CD4-positive, alpha-beta T cell (primary cell): ENCODE results near the gene SEBOX. TPM values are rescaled to one million over a fixed set of nuclear protein-coding genes. Genes with fewer than 3 reads are reported as not detected.

Experiments used
- ATAC-seq: fragments of 200-7000 bp; cut with Tn5 transposase; one replicate; pipeline ENCODE4 v1.10.0; 2022; ENCODE audit warnings: mild to moderate bottlenecking; ENCODE audit not compliant: poor library complexity
- CTCF ChIA-PET: fragments of 350-600 bp; sonication (Branson Sonifier 250); formaldehyde crosslinking; loops from one replicate; lab custom pipeline; 2021; ENCODE audit warnings: antibody characterized with exemption, inconsistent platforms; lab: Charles Lee
- POLR2A ChIA-PET: fragments of 350-600 bp; sonication (Branson Sonifier 250); formaldehyde crosslinking; loops from one replicate; lab custom pipeline; 2021; ENCODE audit warnings: antibody characterized with exemption, inconsistent platforms; lab: Charles Lee
- DNase-seq, 14 experiments: peaks; one replicate each; pipeline ENCODE4 v3.0.0-alpha.2; 2013 to 2020; ENCODE audit warnings: mixed read lengths in 2 of 14
- H3K27ac ChIP-seq, 2 donors: one replicate each; pipeline versions ENCODE4 v1.5.1 to v1.7.0; 2013; ENCODE audit warnings: low read length in 2 of 2, low read depth in 1 of 2, mild to moderate bottlenecking in 1 of 2
- H3K27me3 ChIP-seq, 2 experiments: 1 replicate in 1 of 2; 2 replicates in 1 of 2; pipeline versions ENCODE4 v1.6.1 to v1.7.0; 2013; ENCODE audit warnings: low read length in 2 of 2, control low read depth in 1 of 2, mild to moderate bottlenecking in 1 of 2, moderate library complexity in 1 of 2; ENCODE audit not compliant: insufficient read depth in 2 of 2, control insufficient read depth in 1 of 2
- H3K36me3 ChIP-seq: one replicate; pipeline ENCODE4 v1.6.1; 2013; ENCODE audit warnings: low read length, control low read depth; ENCODE audit not compliant: insufficient read depth
- H3K4me1 ChIP-seq: one replicate; pipeline ENCODE4 v1.6.1; 2013; ENCODE audit warnings: low read length, control low read depth; ENCODE audit not compliant: insufficient read depth
- H3K4me3 ChIP-seq: one replicate; pipeline ENCODE4 v1.5.1; 2013; ENCODE audit warnings: mild to moderate bottlenecking, low read length, moderate library complexity
- H3K9me3 ChIP-seq, 2 experiments: 1 replicate in 1 of 2; 2 replicates in 1 of 2; pipeline versions ENCODE4 v1.6.1 to v1.7.0; 2013; ENCODE audit warnings: low read length in 2 of 2, mild to moderate bottlenecking in 2 of 2, control low read depth in 1 of 2, moderate library complexity in 1 of 2; ENCODE audit not compliant: control insufficient read depth in 1 of 2, insufficient read depth in 1 of 2
- H3K27ac Mint-ChIP-seq: one replicate; pipeline ENCODE4 v1.8.0; 2020; ENCODE audit warnings: mixed read lengths
- H3K27me3 Mint-ChIP-seq: one replicate; pipeline ENCODE4 v1.8.0; 2021; ENCODE audit warnings: mixed read lengths
- H3K36me3 Mint-ChIP-seq: one replicate; pipeline ENCODE4 v1.8.0; 2021; ENCODE audit warnings: low read depth, mixed read lengths
- H3K4me1 Mint-ChIP-seq: one replicate; pipeline ENCODE4 v1.8.0; 2021; ENCODE audit warnings: low read depth, mixed read lengths
- H3K4me3 Mint-ChIP-seq: one replicate; pipeline ENCODE4 v1.8.0; 2020; ENCODE audit warnings: mild to moderate bottlenecking, mixed read lengths
- H3K9me3 Mint-ChIP-seq: one replicate; pipeline ENCODE4 v1.8.0; 2020; ENCODE audit warnings: mixed read lengths
- intact Hi-C, 2 experiments: fragments of 100-400 bp; cut with DNase I in 1 of 2; cut with micrococcal nuclease in 1 of 2; formaldehyde crosslinking; loops; one replicate each; pipeline versions ENCODE4 v1.15.1 to v1.9.0; 2023 to 2025; cut with DNase I, micrococcal nuclease
- total RNA-seq, 174 experiments: library from RNA in 2 of 174; stranded (reverse) in 2 of 174; gene quantifications; one replicate each; pipeline ENCODE4 v1.2.3 and lab custom pipeline; 2021 to 2026
- TF ChIP-seq, protein P1 (sequence below): fragments of 200-600 bp; IDR thresholded peaks from one replicate; pipeline ENCODE4 v1.8.0; 2022; ENCODE audit warnings: antibody characterized with exemption, mild to moderate bottlenecking

The SEBOX gene
- total RNA-seq, 2 experiments from 2014 or later: not detected

GRCh38 chr17:28405632-28406472 lies 40.9 kb upstream of the SEBOX start, which contains the start of gene SLC46A1:
SLC46A1 (minus strand) TSS chr17:28406212; CDS start chr17:28406114, 98 bp downstream.
- Histone ChIP-seq H3K4me1 (peaks cover 24% of the 10 kb centered on the region), H3K4me3 (peak within 1 kb of the TSS; percentile 59), H3K36me3 (no peaks in the 10 kb centered on the region), H3K27ac (no peak within 1 kb of the TSS), H3K27me3 (peaks cover 5 to 8% of the 10 kb centered on the region in 2 experiments), H3K9me3 (no peaks in the 10 kb centered on the region)
- Mint-ChIP-seq H3K4me1 (peaks cover 5% of the 10 kb centered on the region), H3K9me3 (no peaks in the 10 kb centered on the region), H3K27me3 (peaks cover 27% of the 10 kb centered on the region), H3K36me3 (no peaks in the 10 kb centered on the region), H3K27ac (peak within 1 kb of the TSS; percentile 35), H3K4me3 (peak within 1 kb of the TSS; percentile 82)
- TF ChIP-seq, protein P1, sequence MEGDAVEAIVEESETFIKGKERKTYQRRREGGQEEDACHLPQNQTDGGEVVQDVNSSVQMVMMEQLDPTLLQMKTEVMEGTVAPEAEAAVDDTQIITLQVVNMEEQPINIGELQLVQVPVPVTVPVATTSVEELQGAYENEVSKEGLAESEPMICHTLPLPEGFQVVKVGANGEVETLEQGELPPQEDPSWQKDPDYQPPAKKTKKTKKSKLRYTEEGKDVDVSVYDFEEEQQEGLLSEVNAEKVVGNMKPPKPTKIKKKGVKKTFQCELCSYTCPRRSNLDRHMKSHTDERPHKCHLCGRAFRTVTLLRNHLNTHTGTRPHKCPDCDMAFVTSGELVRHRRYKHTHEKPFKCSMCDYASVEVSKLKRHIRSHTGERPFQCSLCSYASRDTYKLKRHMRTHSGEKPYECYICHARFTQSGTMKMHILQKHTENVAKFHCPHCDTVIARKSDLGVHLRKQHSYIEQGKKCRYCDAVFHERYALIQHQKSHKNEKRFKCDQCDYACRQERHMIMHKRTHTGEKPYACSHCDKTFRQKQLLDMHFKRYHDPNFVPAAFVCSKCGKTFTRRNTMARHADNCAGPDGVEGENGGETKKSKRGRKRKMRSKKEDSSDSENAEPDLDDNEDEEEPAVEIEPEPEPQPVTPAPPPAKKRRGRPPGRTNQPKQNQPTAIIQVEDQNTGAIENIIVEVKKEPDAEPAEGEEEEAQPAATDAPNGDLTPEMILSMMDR: no peak
- peak in 11 of 14 experiments; percentile 11 to 53 (median 25) for DNase-seq
- POLR2A ChIA-PET: interaction anchor here (1.1 to 2.5 kb wide), 2 partner anchors 21 to 22 kb away, joined by 4 to 8 read pairs; no protein-coding TSS in a partner anchor
- CTCF ChIA-PET: interaction anchor here (0.6 to 4.4 kb wide), 2 partner anchors 11 to 366 kb away, joined by 3 to 14 read pairs; no protein-coding TSS in a partner anchor
- intact Hi-C loops: no loop called here
- ATAC-seq: peak; percentile 70

DNA sequence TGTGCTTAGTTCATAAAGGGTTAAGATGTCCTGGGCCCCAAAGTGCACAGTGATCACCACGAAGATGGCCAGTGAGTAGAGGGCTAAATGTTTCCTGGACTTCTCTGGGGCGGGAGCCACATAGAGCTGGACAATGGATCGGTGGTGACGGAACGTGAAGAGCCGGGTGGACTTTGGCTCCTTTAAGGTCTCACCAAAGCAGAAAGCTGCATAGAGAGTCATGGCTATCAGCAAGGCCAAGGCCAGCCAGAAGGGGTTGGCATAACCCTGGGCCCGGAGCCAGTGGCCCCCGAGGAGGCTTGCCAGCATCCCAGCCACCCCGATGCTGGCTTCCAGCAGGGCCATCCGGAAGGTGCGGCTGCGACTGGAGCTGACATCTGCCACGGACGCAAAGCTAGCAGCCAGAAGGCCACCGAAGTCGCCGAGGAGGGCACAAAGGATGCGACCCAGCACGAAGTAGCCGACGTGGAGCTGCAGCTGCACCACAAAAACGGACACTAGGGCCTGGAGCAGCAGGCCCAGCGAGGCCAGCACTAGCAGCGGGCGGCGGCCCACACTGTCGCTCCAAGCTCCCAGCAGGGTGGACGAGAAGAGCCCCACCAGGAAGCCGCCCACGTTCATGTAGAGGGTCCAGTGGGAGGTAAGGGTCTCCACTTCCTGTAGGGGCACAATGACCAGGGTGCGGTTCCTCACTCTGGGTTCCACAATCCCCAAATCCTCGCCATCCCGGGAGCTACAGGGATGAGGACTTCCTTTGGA lies 40.0 kb upstream of the SEBOX start:
- Histone ChIP-seq H3K4me3 (peak overlapping the region; percentile 59), H3K9me3 (no peaks in the 10 kb centered on the region), H3K36me3 (peaks cover 4% of the 10 kb centered on the region), H3K27ac (no peak overlapping the region), H3K27me3 (peaks cover 5 to 8% of the 10 kb centered on the region in 2 experiments), H3K4me1 (peaks cover 24% of the 10 kb centered on the region)
- H3K27me3 Mint-ChIP-seq: peaks cover 23% of the 10 kb centered on the region
- peaks cover 5% of the 10 kb centered on the region for H3K4me1 Mint-ChIP-seq
- H3K9me3 Mint-ChIP-seq: no peaks in the 10 kb centered on the region
- TF ChIP-seq, protein P1: no peak
- intact Hi-C loops: no loop called here
- H3K27ac Mint-ChIP-seq: no peak overlapping the region
- DNase-seq (no peak), ATAC-seq (no peak)
- no peaks in the 10 kb centered on the region for H3K36me3 Mint-ChIP-seq
- ChIA-PET POLR2A (interaction anchor here (1.1 to 2.5 kb wide), 2 partner anchors 12 to 20 kb away, joined by 5 to 8 read pairs; no protein-coding TSS in a partner anchor), CTCF (interaction anchor here (0.6 to 4.4 kb wide), 2 partner anchors 12 to 365 kb away, joined by 3 to 14 read pairs; no protein-coding TSS in a partner anchor)
- peak overlapping the region; percentile 82 for H3K4me3 Mint-ChIP-seq

DNA sequence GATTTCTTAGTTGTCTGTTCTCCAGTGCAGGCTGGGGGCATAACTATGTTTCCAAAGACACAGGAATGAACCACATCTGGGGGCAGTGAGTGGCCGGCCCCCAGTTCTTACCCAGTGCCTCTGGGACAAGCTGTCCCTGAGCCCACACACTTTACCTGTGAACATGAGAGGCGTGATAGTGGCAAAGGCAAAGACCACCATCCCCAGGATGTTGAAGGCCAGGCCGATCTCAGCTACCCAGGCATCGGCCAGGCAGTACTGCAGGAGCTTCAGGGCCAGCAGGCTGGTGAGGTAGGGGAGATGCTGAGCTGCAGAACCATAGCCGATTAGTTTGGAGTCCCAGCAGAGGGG lies 39.4 kb upstream of the SEBOX start:
- CTCF ChIA-PET: interaction anchor here (4.4 kb wide), 1 partner anchor 12 kb away, joined by 14 read pairs; no protein-coding TSS in a partner anchor
- H3K36me3 ChIP-seq: peaks cover 4% of the 10 kb centered on the region
- ATAC-seq: no peak
- TF ChIP-seq, protein P1: no peak
- H3K4me3 ChIP-seq: no peak overlapping the region
- Mint-ChIP-seq H3K36me3 (no peaks in the 10 kb centered on the region), H3K9me3 (no peaks in the 10 kb centered on the region), H3K4me1 (peaks cover 5% of the 10 kb centered on the region), H3K27me3 (peaks cover 23% of the 10 kb centered on the region), H3K4me3 (peak overlapping the region; percentile 57), H3K27ac (no peak overlapping the region)
- no peak overlapping the region for H3K27ac ChIP-seq
- peaks cover 24% of the 10 kb centered on the region for H3K4me1 ChIP-seq
- H3K27me3 ChIP-seq: peaks cover 5 to 8% of the 10 kb centered on the region in 2 experiments
- intact Hi-C loops: no loop called here
- no peaks in the 10 kb centered on the region for H3K9me3 ChIP-seq
- POLR2A ChIA-PET: interaction anchor here (1.1 to 2.5 kb wide), 2 partner anchors 12 to 19 kb away, joined by 5 to 8 read pairs; no protein-coding TSS in a partner anchor
- DNase-seq: no peak
